Cortex of kidney (tissue), 1 donor: ENCODE measurements around the gene APP.

Source experiments
- DNase-seq: peaks from one replicate; lab custom pipeline; 2025; lab: John Stamatoyannopoulos, UW

The APP gene

DNA sequence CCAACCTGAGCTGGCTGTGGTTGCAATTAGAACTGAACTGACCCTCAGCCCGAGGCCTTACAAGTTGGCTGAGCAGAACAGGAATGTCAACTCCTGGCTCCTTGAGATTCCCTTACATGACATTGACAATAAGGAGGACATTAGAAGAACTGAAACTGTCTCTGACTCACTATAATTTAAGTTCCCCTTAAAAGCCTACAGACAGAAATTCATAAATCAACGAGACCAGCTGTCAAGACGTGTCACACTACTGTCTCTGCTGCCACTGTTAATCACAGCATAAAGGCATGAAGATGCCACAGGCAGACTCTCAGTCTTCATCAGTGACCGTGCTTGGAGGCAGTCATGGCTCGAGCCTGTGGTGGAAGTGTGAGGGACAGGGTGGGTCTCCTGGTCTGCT lies 267.0 kb downstream of the APP start:
- no peak for DNase-seq

GRCh38 chr21:25901330-25901979 lies 269.1 kb downstream of the APP start:
- DNase-seq, result no peak

- DNase-seq, result no peak
These were observed 271.9 kb downstream of the APP start for GRCh38 chr21:25898671-25899070.

DNA sequence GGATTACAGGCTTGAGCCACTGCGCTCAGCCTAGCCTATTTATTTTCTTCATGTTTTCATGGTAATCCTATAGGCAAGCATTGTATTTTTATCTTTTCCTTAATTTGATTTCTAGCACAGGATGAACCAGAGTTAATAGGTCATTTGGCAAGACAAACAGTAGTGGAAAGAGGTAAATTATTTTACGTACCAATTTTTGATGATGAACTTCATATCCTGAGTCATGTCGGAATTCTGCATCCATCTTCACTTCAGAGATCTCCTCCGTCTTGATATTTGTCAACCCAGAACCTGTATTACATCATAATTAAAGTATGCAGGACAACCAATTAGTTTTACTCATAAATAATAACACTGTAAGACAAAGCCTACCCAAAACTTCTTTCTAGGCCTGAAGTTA lies 273.2 kb downstream of the APP start:
- no peak for DNase-seq

DNA sequence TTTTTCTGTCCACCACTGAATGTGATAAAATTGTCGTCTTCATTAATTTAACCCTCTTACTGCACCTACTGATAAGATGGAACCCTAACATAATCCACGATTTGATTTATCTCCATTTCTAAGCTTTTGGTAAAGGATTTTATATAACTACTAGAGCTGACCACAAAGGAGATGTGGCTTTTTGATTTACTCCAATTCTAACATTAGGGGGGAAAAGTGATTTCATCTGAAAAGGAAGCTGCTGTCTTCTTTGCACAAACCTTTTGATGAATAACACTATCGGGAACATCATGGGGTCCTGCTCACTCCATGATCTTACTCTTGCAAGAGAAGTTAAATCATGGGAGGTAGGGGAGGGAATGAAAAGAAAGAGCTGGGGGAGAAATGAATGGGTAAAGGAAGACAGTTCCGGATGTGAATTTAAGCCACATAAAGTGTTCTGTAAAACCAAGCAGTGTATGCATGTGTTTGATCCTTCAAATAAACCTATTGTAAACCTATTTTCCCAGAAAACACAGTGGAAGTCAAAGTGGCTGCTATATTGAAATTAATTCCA lies 274.0 kb downstream of the APP start:
- no peak for DNase-seq

GRCh38 chr21:25895565-25896205 lies 274.9 kb downstream of the APP start:
- DNase-seq, result no peak

DNA sequence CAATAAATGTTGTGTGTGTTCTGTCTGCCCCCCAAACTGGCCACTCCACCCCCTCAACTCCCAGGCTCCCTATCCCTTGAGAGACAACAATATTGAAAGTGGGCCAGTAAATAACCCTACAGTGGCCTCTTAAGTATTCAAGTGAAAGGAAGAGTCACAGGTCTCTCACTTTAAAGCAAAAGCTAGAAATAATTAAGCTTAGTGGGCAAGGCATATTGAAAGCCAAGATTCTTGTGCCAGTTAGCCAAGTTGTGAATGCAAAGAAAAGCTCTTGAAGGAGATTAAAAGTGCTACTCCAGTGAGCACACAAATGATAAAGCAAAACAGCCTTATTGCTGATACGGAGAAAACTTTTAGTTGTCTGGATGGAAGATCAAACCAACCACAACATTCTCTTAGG lies 277.4 kb downstream of the APP start:
- no peak for DNase-seq

GRCh38 chr21:25891596-25891995 lies 279.0 kb downstream of the APP start:
- no peak for DNase-seq

GRCh38 chr21:25890001-25890400 lies 280.6 kb downstream of the APP start:
- DNase-seq, result no peak

GRCh38 chr21:25888711-25889110 lies 281.9 kb downstream of the APP start:
- no peak for DNase-seq

DNA sequence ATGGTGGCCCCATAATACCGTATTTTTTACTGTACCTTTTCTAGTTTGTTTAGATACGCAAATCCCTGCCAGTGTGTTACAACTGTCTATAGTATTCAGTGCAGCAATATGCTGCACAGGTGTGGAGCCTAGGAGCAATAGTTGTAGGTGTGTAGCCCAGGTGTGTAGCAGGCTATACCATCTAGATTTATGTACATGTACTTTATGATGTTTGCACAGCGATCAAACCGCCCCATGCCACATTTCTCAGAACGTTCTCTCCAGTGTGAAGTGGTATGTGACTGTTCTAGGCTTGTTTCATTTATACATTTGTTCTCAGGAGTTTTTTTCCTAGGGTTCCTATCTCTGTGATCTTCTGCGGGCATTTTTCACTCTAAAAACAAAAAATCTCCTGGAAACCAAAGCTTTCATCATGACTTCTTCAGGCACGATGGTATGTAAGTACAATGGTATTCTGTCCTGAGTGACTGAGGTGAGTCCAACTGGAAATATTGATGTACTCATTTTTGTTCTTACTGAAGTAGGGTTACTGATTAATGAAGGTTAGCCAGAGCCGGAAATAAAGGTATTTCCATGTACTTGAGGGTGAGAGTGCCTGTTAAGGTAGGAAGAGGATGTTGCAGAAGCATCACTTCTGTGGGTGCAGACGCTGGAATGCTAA lies 282.8 kb downstream of the APP start:
- no peak for DNase-seq

GRCh38 chr21:25887166-25887565 lies 283.4 kb downstream of the APP start:
- no peak for DNase-seq

GRCh38 chr21:25885880-25886279 lies 284.7 kb downstream of the APP start:
- no peak for DNase-seq

DNA sequence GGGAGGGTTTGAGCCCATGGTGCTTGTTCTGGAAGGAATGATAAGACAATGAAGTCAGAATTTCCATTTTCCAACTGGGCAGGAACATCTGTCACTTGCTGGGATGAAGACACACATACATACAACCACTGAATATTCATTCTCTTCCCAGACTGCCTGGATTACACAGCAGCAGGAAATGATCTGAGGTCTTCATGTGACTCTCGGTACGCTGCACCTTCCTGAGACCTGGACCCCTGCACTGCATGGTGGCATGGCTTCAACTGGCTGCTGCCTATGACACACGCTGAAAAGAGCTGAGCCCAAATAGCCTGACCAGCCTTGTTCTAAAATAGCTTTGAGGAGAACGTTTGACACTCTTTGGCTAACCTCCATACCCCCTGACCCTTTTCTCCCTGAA lies 285.2 kb downstream of the APP start:
- no peak for DNase-seq

GRCh38 chr21:25884311-25884710 lies 286.3 kb downstream of the APP start:
- no peak for DNase-seq

DNA sequence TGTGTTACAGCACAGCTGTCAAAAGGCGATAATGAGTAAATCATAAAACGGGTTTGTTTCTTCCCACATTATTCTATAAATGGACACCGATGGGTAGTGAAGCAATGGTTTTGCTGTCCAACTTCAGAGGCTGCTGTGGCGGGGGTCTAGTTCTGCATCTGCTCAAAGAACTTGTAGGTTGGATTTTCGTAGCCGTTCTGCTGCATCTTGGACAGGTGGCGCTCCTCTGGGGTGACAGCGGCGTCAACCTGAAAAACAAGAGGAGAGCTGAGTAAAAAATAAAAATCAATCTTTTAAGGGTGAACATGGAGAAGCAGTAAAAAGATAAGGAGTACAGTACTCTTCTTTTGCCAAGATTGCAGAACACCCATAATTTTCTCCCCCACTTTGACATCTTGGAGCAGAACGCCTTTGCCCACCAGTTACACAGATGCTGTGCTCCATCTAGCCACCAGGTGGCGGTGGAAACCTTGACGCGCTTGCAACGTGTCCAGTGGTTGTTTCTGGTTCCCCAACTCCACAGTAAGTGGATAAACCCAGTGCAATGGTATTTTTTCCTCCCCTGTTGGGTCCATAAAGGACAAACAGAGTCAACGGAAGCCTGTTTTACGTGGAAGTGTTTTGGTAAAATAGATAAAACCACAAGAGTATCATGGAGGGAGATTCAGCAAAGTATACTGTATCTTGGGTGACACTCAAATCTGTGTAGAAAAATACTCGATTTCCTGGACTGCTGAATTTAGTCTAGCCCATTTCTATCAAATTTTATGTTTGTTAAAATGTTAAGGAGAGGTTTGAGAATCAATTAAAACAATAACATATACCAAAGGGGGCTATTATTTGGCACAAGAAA lies 288.8 kb downstream of the APP start:
- no peak for DNase-seq

DNA sequence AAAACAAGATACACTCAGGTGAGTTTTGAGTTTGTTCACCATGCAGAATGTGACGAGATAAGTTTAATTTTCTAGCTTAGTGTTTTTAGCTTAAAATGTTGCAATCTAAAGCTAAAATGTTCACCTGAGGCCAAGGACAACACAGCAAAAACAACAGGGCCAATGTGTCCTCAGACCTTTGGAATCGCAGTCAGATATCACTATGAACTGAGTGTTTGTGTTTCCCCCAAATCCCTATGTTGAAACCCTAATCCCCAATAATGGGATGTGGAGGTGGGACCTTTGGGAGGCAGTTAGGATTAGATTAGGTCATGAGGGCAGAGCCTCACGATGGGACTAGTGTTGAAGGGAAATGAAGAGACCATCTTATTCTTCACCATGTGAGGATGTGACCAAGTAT lies 291.4 kb downstream of the APP start:
- DNase-seq, result no peak

- no peak for DNase-seq
These were observed 292.2 kb downstream of the APP start for GRCh38 chr21:25878344-25878743.

DNA sequence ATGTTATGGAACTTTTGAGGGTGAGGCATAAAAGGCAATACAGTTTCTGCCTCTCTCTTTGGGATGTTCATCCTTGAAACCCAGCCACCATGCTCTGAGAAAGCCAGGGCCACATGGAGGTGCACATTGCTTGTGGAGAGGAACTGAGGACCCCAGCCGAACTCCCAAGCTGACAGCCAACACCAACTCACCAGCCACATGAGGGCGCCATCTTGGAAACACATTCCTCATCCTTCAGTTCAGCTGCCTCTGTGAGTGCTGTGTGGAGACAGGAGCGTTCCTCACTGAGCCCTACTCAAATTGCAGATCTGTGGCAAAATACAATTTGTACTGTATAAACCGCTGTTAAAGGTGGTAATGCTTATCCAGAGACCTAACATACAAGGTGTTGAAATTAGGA lies 298.3 kb downstream of the APP start:
- DNase-seq, result no peak

GRCh38 chr21:25871566-25871965 lies 299.0 kb downstream of the APP start:
- DNase-seq, result no peak

GRCh38 chr21:25870084-25870483 lies 300.5 kb downstream of the APP start:
- DNase-seq, result no peak

DNA sequence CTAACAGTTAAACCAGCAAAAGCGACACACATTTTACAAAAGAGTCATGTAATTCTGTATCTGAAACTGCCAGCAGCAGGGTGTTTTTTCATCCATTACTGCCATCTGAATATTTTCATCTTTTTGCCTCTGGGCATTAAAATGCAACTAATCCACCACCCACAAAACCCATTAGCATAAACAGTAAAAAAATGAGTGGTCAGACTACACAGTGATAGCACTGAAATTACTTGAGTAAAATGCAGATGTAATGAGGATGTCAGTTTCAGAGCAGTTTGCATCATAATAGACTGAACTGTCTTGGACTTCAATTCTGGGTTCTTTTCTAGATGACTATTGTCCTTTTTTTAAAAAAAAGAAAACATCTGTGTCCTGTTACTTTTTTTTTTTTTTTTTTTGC lies 303.5 kb downstream of the APP start:
- no peak for DNase-seq
